ENCODE data around the gene EDRF1.

Gene EDRF1

DNA sequence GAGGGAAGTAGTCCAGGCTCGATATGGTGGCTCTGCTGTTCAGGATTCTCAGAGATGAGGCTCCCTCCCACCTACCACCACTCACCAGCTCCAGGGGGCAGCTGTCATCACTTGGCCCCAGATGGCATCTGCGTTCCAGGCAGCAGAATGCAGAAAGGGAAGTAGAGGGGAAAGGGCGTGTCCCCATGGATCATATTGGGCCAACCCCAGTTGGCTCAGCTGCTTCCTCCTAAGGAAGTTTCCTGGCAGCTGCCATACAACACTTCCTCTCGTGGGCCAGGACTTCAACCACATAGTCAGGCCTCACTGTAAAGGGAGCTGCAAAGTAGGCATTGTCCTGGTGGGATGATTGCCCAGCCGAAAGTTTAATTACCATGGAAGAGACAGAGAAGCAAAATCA lies 34.9 kb upstream of the EDRF1 start:
- TF ChIP-seq, protein P1, sequence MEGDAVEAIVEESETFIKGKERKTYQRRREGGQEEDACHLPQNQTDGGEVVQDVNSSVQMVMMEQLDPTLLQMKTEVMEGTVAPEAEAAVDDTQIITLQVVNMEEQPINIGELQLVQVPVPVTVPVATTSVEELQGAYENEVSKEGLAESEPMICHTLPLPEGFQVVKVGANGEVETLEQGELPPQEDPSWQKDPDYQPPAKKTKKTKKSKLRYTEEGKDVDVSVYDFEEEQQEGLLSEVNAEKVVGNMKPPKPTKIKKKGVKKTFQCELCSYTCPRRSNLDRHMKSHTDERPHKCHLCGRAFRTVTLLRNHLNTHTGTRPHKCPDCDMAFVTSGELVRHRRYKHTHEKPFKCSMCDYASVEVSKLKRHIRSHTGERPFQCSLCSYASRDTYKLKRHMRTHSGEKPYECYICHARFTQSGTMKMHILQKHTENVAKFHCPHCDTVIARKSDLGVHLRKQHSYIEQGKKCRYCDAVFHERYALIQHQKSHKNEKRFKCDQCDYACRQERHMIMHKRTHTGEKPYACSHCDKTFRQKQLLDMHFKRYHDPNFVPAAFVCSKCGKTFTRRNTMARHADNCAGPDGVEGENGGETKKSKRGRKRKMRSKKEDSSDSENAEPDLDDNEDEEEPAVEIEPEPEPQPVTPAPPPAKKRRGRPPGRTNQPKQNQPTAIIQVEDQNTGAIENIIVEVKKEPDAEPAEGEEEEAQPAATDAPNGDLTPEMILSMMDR (IDR thresholded peaks at IDR 0.05; ENCODE audit: insufficient read depth, low read length, poor library complexity, severe bottlenecking) = no peak
- DNase-seq (ENCODE audit: extremely low read depth, insufficient read length) = no peak

DNA sequence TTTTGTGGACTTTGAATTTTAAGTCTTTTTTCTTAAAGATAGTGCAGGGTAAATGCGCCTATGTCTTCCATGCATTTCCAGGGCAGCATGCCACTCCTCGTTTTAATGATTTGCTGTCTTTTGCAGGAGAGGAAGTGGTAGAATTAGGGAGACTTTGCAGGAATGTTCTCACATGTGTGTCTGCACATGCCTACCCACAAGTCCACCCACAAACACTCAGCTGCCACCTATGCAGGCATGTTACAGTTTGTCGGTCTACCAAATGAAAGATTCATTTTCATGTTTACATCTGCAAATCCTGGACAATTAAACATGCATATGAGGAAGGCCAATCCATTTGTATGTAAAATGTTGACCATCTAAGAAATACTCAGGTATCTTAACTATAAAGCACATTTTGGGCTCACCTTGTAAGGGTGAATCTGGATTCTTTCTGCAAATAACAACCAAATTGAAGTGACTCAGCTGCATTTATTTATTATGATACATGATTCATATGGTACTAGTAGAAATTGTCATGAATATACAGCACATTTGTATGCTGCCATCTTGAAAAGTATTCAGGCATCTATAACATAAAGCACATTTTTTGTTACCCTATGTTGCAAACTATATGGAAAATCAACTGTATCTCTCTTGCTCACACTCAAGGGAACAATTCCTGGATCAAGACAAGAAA lies 31.9 kb upstream of the EDRF1 start:
- no peak for DNase-seq (ENCODE audit: extremely low read depth, insufficient read length)
- Histone ChIP-seq H3K4me3 (replicated peaks; ENCODE audit: low read depth, low read length) (no peak overlapping the region), H3K27me3 (replicated peaks; ENCODE audit: control insufficient read depth, insufficient read depth, low read length) (peaks cover 2% of the 10 kb centered on the region; the same call in 1 of the 2 replicates), H3K36me3 (ENCODE audit: control insufficient read depth, insufficient read depth, low read length) (no peaks in the 10 kb centered on the region)
- TF ChIP-seq, protein P1 (IDR thresholded peaks at IDR 0.05; ENCODE audit: insufficient read depth, low read length, poor library complexity, severe bottlenecking) = no peak

More for the DNA sequence above, 34.9 kb upstream of the EDRF1 start:
- Histone ChIP-seq H3K4me3 (replicated peaks; ENCODE audit: low read depth, low read length) (no peak overlapping the region), H3K27me3 (replicated peaks; ENCODE audit: control insufficient read depth, insufficient read depth, low read length) (peaks cover 2% of the 10 kb centered on the region; the same call in 1 of the 2 replicates), H3K36me3 (ENCODE audit: control insufficient read depth, insufficient read depth, low read length) (no peaks in the 10 kb centered on the region)

DNA sequence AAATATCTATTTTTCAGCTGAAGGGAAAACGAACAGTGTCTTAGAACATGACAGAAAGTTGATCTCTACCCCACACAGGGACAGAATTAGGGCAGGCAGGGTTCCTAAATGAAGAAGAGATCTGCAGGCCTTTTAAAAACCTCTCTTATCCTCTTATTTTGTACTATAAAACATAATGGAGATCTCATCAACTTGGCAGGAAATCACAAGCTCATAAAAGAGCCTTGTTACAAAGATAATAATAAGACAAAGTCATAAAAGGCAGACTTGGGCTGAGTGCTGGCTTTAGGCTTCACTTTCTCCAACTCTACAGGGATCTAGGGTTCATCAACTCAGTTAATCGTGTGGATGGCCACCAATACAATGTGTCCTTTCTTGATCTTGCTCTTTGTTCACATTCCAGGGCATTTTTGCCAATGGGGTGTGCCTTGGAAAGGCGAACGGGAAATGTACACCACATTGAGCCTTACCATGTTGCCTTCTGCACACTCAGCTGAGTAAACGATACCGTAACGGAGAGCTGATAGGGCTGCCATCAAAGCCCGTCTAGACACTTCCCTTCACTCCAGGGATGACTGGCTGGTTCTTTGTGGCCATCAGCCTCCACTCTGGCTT lies 29.4 kb upstream of the EDRF1 start:
- Histone ChIP-seq H3K4me3 (replicated peaks; ENCODE audit: low read depth, low read length) (no peak overlapping the region), H3K27me3 (replicated peaks; ENCODE audit: control insufficient read depth, insufficient read depth, low read length) (no peaks in the 10 kb centered on the region; the same call in 1 of the 2 replicates), H3K36me3 (ENCODE audit: control insufficient read depth, insufficient read depth, low read length) (no peaks in the 10 kb centered on the region)
- TF ChIP-seq, protein P1 (IDR thresholded peaks at IDR 0.05; ENCODE audit: insufficient read depth, low read length, poor library complexity, severe bottlenecking) = no peak
- DNase-seq (ENCODE audit: extremely low read depth, insufficient read length) = no peak

DNA sequence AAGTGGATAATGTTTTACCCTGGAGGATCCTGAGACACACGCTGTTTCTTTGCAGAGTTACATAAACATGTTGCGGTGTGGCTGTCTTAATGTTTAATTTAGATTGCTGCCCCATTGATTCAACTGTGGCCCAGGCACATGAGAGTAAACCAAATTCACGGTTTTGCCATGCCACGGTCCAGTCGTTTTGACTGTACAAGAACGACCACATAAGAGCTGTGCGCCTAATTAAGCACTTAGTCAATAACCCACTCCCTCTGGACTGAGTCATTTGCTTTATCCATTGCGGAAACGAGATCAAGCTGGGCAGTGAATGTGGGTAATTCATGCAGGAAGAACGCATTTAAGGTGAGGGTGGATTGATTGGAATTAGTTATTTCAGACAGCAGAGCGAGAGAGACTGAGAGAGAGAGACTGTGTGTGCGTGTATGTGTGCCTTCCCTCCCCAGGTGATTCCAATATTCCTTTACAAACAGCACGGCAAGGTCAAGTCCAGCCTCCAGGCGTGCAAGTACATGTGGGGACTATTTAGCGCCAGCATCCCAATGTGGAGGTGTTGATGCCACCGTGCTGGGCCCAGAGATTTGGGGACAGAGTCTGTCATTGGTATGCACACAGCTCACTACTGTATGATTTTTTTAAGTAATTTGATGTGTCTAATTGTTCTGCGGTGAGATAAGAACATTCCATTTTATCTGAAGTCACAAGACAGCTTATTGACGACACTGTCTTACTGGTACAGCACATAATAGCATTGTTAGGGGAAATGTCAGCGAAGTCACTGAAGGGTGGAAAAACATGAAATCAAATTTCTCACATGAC lies 28.1 kb upstream of the EDRF1 start:
- H3K4me3 ChIP-seq (replicated peaks; ENCODE audit: low read depth, low read length) = no peak overlapping the region
- no peaks in the 10 kb centered on the region for H3K36me3 ChIP-seq (ENCODE audit: control insufficient read depth, insufficient read depth, low read length)
- DNase-seq (ENCODE audit: extremely low read depth, insufficient read length) = no peak
- peaks cover 1% of the 10 kb centered on the region for H3K27me3 ChIP-seq (replicated peaks; ENCODE audit: control insufficient read depth, insufficient read depth, low read length)
- TF ChIP-seq, protein P1 (IDR thresholded peaks at IDR 0.05; ENCODE audit: insufficient read depth, low read length, poor library complexity, severe bottlenecking) = no peak

DNA sequence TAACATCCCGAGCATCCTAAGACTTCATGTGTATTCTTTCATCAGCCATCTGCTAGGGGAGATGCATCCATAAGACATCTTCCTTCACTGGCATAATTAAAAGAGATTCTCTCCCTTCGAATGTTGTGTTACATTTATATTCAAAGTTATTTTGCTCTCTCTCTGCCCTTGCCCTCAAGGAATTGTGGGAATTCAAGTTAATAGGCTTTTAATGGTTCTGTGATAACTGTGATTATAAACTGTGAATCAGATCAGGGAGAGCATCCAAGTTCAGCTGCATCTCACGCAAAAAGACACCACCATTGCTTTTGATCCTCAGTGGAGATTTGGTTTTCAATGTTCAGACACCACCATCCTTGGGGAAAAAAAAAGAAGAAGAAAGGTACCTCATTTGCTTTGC lies 27.3 kb upstream of the EDRF1 start:
- no peak for DNase-seq (ENCODE audit: extremely low read depth, insufficient read length)
- peaks cover 1% of the 10 kb centered on the region for H3K27me3 ChIP-seq (replicated peaks; ENCODE audit: control insufficient read depth, insufficient read depth, low read length)
- H3K36me3 ChIP-seq (ENCODE audit: control insufficient read depth, insufficient read depth, low read length) = no peaks in the 10 kb centered on the region
- no peak overlapping the region for H3K4me3 ChIP-seq (replicated peaks; ENCODE audit: low read depth, low read length)
- TF ChIP-seq, protein P1 (IDR thresholded peaks at IDR 0.05; ENCODE audit: insufficient read depth, low read length, poor library complexity, severe bottlenecking) = no peak
